Tibial nerve (tissue), 4 donors: Measurements from ENCODE around the gene SAT2. TPM values are rescaled to one million over a fixed set of nuclear protein-coding genes. Genes with fewer than 3 reads are reported as not detected.

ENCODE experiments used
- DNase-seq, 2 donors: peaks; one replicate each; pipeline ENCODE4 v3.0.0-alpha.2; 2019; ENCODE audit warnings: low spot score in 2 of 2
- H3K27ac ChIP-seq, 4 donors: fragments of 200-600 bp; sonication (generic) in 3 of 4; one replicate each; pipeline ENCODE4 v1.5.1; 2017 to 2019; ENCODE audit warnings: mild to moderate bottlenecking in 1 of 4
- H3K27me3 ChIP-seq, 2 donors: fragments of 200-600 bp; sonication (generic) in 1 of 2; one replicate each; pipeline versions ENCODE4 v1.5.1 to v1.6.0; 2017 to 2019
- H3K36me3 ChIP-seq, 3 donors: fragments of 200-600 bp; sonication (generic); one replicate each; pipeline ENCODE4 v1.5.1; 2018 to 2019
- H3K4me1 ChIP-seq, 4 donors: fragments of 200-600 bp; sonication (generic) in 3 of 4; one replicate each; pipeline ENCODE4 v1.5.1; 2017 to 2019
- H3K4me3 ChIP-seq, 4 donors: fragments of 200-600 bp; sonication (generic) in 3 of 4; one replicate each; pipeline ENCODE4 v1.5.1; 2017 to 2019; ENCODE audit warnings: mild to moderate bottlenecking in 1 of 4, moderate library complexity in 1 of 4
- H3K9me3 ChIP-seq, 4 donors: fragments of 200-600 bp; sonication (generic) in 3 of 4; one replicate each; pipeline ENCODE4 v1.5.1; 2017 to 2019
- EP300 ChIP-seq, 2 donors: sonication (generic); formaldehyde crosslinking; IDR thresholded peaks; one replicate each; pipeline ENCODE4 v1.6.1; 2017; ENCODE audit warnings: antibody characterized with exemption in 2 of 2, mild to moderate bottlenecking in 1 of 2
- POLR2A ChIP-seq, 2 donors: fragments of 450-650 bp; IDR thresholded peaks; one replicate each; pipeline ENCODE4 v1.6.1; 2017; ENCODE audit warnings: antibody characterized with exemption in 2 of 2, mild to moderate bottlenecking in 2 of 2, moderate library complexity in 2 of 2
- WGBS, 2 donors: methylation state at CpG; one replicate each; pipeline ENCODE4 v1.1.5; 2018; 5-methylcytosine and 5-hydroxymethylcytosine counted together
- total RNA-seq, 4 donors: library from RNA; depleted of rRNA; stranded (reverse); fragments of >200 nt; gene quantifications; one replicate each; pipeline ENCODE4 v1.1.0, GENCODE V29; 2016
- TF ChIP-seq, protein P1 (sequence below), 5 experiments: fragments of 200-600 bp in 3 of 5; fragments of 450-650 bp in 2 of 5; sonication (generic) in 3 of 5; IDR thresholded peaks; one replicate each; pipeline ENCODE4 v1.5.1; 2016 to 2019; ENCODE audit warnings: antibody characterized with exemption in 5 of 5, mild to moderate bottlenecking in 3 of 5, moderate library complexity in 2 of 5

Gene SAT2
- total RNA-seq, 4 donors from 2014 or later, result 69.3 to 130 (median 82.0) TPM

DNA sequence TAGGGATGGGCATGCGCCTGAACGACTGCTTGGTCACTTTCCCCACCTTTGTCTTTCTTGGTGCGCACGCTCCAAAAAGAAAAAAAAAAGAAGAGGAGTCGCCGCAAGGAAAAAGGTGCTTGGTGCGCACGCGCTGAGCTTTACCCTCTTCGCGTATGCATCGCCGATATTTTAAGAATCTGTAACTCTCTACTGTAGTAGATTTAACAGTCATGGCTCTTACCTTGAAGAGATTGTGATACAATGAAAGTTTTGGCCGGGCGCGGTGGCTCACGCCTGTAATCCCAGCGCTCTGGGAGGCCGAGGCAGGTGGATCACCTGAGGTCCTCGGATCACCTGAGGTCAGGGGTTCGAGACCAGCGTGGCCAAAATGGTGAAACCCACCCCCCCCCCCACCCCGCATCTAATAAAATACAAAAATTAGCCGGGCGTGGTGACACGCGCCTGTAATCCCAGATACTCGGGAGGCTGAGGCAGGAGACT, 12.3 kb downstream of the SAT2 start:
- Histone ChIP-seq H3K9me3 (no peaks in the 10 kb centered on the region), H3K27ac (peak overlapping the region; percentile 86 to 95 (median 92)), H3K27me3 (no peaks in the 10 kb centered on the region), H3K4me3 (peak overlapping the region; percentile 34 to 91 (median 49)), H3K4me1 (peaks cover 0 to 36% (median 22%) of the 10 kb centered on the region in 4 donors), H3K36me3 (no peaks in the 10 kb centered on the region)
- peak in 1 of 2 donors; percentile 82 for TF ChIP-seq EP300 (IDR thresholded peaks at IDR 0.05)
- TF ChIP-seq, protein P1, sequence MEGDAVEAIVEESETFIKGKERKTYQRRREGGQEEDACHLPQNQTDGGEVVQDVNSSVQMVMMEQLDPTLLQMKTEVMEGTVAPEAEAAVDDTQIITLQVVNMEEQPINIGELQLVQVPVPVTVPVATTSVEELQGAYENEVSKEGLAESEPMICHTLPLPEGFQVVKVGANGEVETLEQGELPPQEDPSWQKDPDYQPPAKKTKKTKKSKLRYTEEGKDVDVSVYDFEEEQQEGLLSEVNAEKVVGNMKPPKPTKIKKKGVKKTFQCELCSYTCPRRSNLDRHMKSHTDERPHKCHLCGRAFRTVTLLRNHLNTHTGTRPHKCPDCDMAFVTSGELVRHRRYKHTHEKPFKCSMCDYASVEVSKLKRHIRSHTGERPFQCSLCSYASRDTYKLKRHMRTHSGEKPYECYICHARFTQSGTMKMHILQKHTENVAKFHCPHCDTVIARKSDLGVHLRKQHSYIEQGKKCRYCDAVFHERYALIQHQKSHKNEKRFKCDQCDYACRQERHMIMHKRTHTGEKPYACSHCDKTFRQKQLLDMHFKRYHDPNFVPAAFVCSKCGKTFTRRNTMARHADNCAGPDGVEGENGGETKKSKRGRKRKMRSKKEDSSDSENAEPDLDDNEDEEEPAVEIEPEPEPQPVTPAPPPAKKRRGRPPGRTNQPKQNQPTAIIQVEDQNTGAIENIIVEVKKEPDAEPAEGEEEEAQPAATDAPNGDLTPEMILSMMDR (IDR thresholded peaks at IDR 0.05), result no peak
- 5 to 8% methylated on average over 28 of the region's 28 CpGs for WGBS, 2 donors
- no peak for DNase-seq

DNA sequence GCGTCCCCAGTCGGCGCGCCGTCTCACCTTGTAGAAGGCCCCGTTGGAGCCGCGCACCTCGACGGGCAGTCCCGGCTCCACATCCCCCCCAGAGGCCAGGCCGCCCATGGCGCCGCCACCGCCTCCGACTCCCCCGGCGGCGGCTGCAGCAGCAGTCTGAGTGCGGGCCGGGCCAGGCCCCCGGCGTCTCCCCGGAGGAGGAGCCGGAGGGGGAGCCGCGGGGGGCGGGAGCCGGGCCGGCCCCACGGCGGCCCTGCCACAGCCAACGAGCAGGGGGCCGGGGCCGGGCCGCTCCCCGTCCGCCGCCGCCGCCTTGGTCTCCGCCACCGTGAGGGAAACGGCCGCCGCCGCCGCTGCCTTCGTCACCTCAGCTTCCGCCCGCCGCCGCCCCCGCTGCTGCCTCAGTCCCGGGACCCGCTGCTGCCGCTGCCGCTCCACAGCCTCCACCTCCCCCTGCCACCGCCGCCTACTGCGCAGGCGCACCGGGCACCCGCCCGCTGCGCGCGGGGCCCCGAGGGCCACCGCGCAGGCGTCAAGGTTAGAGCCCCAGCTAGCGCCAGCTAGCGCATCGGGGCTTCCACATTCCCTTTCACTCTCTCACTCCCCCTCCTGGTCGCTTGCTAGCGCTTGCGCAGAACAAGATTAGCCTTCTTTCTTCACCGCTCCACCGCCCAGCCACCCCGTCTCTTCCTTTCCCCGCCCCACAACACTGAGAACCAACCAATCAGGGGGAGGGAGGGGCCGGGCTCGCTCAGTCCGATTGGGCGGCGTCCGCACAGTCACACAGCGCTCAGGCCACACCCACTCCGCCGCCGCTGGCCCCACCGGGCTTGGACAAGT, 13.0 kb downstream of the SAT2 start, which contains the start of gene FXR2:
TSS of gene FXR2 (minus strand) at position 473 of the 840 bp plus-strand sequence. CDS start at position 108, 365 bp downstream.
- Histone ChIP-seq H3K4me3 (peak within 1 kb of the TSS; percentile 76 to 91 (median 84)), H3K9me3 (no peaks in the 10 kb centered on the region), H3K36me3 (no peaks in the 10 kb centered on the region), H3K27ac (peak within 1 kb of the TSS; percentile 91 to 95 (median 92)), H3K4me1 (peaks cover 0 to 39% (median 22%) of the 10 kb centered on the region in 4 donors), H3K27me3 (no peaks in the 10 kb centered on the region)
- peak; percentile 77 to 90 for TF ChIP-seq POLR2A (IDR thresholded peaks at IDR 0.05)
- peak in 1 of 2 donors; percentile 71 for TF ChIP-seq EP300 (IDR thresholded peaks at IDR 0.05)
- TF ChIP-seq, protein P1 (IDR thresholded peaks at IDR 0.05), result peak; percentile 72 to 86 (median 82)
- peak; percentile 99 for DNase-seq
- 1% methylated on average over 47 to 63 of the region's 93 CpGs for WGBS, 2 donors

DNA sequence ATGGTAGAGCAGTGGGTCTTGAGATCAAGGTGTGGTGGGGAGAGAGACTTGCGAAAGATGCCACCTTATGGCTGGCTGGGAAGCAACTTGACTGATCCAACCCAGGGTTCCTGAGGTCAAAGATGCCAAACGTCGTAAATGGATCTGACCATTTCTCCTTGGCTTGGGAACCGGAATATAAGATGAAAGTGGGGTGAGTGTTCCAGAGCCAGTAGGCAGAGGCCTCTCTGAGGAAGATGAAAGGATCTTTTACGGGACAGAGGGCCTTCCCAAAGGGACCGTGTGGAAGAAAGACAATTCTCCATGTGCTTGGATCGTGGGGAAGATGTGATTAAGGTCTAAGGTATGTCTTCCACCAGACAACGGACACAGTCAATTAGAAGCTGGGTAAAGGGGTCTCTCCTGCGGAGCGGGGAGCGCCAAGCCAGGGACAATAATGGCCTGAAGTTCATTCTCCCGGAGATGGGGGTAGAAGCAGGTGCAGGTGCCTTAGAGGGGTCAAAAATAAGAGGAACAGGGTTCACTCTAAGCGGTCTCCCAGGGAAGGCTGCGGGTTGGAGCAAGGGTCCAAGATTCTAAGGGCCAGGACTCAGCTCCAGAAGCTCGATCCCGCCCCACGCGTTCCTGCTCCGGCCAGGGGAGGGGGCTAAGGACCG, 13.7 kb downstream of the SAT2 start:
- peaks cover 0 to 46% (median 24%) of the 10 kb centered on the region in 4 donors for H3K4me1 ChIP-seq
- 6 to 7% methylated on average over 20 of the region's 20 CpGs for WGBS, 2 donors
- TF ChIP-seq, protein P1 (IDR thresholded peaks at IDR 0.05), result no peak
- no peak for TF ChIP-seq POLR2A (IDR thresholded peaks at IDR 0.05)
- no peak for TF ChIP-seq EP300 (IDR thresholded peaks at IDR 0.05)
- DNase-seq, result no peak
- no peaks in the 10 kb centered on the region for H3K9me3 ChIP-seq
- peak overlapping the region; percentile 76 to 91 (median 84) for H3K4me3 ChIP-seq
- no peaks in the 10 kb centered on the region for H3K36me3 ChIP-seq
- H3K27ac ChIP-seq, result peak overlapping the region; percentile 91 to 95 (median 92)
- no peaks in the 10 kb centered on the region for H3K27me3 ChIP-seq

DNA sequence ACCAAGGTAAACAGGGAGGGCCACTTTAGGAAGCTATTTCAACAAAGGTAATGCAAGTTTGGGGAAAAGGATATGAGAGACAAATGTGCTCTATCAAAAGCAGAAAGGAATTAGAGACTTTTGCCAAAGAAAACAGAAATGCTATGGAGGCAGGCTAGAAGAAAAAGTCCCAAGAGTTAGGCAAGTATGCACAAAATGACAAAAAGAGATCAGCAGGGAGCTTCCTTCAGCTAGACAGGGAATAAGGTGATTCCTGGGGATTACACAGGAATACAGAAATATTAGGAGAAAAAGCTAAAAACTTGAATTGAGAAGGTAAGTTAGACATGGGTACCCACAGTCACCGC, 15.4 kb downstream of the SAT2 start:
- WGBS, 2 donors, result 86 to 93% methylated on average over 1 of the region's 1 CpG
- Histone ChIP-seq H3K4me1 (peaks cover 0 to 47% (median 24%) of the 10 kb centered on the region in 4 donors), H3K27ac (no peak overlapping the region), H3K36me3 (no peaks in the 10 kb centered on the region), H3K4me3 (no peak overlapping the region), H3K27me3 (no peaks in the 10 kb centered on the region), H3K9me3 (no peaks in the 10 kb centered on the region)
- TF ChIP-seq EP300 (IDR thresholded peaks at IDR 0.05) (no peak), POLR2A (IDR thresholded peaks at IDR 0.05) (no peak)
- TF ChIP-seq, protein P1 (IDR thresholded peaks at IDR 0.05), result no peak
- DNase-seq, result no peak
